GM12873 (cell line): ENCODE data around the gene EVC.

ENCODE experiments used
- TF ChIP-seq, protein P1 (sequence below): IDR thresholded peaks from 2 replicates; pipeline ENCODE4 v1.5.1; 2012; ENCODE audit warnings: low read depth, mild to moderate bottlenecking, moderate library complexity, low read length, control low read depth; ENCODE audit not compliant: insufficient read depth; ENCODE audit errors: missing control alignments

Gene EVC

GRCh38 chr4:5707778-5708448 is 3.1 kb upstream of the EVC start:
- TF ChIP-seq, protein P1, sequence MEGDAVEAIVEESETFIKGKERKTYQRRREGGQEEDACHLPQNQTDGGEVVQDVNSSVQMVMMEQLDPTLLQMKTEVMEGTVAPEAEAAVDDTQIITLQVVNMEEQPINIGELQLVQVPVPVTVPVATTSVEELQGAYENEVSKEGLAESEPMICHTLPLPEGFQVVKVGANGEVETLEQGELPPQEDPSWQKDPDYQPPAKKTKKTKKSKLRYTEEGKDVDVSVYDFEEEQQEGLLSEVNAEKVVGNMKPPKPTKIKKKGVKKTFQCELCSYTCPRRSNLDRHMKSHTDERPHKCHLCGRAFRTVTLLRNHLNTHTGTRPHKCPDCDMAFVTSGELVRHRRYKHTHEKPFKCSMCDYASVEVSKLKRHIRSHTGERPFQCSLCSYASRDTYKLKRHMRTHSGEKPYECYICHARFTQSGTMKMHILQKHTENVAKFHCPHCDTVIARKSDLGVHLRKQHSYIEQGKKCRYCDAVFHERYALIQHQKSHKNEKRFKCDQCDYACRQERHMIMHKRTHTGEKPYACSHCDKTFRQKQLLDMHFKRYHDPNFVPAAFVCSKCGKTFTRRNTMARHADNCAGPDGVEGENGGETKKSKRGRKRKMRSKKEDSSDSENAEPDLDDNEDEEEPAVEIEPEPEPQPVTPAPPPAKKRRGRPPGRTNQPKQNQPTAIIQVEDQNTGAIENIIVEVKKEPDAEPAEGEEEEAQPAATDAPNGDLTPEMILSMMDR = no peak

DNA sequence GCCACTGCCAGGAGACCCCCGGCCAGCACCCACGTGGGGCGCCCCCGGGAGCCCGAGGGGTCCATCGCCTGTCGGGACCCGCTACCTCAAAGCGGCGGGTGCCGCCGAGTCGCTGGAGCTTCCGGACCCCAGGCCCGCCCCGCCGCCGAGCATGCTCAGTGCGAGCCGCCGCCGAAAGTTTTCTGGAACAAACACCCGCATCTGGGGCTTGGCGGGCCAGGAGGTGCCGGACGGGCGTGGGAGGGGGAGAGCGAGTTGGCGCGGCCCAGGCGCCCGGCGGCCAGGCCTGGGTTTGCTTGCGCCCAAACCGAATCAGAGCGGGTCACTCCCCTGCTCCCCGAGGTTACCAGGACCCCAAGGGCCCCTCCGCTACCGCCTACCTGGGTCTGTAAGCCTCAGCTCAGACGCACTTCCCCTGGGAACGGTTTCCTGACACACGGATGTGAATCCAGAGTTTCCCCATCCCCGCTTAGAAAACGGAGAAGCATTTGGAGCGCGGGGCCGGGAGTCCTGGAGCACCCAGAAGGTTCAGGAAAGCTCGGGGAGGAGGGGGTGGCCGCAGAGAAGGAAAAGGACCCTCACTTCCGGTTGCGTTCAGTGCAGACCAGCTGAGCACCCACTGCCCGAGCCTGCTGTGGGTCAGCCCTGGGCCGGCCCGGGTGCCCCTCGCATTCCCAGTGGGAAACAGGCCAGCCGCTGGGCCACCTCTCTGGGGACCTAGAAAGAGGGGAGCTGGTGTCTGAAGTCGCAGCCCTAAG is 2.4 kb upstream of the EVC start, which contains the start of gene EVC2:
EVC2 (minus strand) TSS at position 111 of the 758 bp plus-strand sequence; CDS start at position 65, 46 bp downstream.
- TF ChIP-seq, protein P1 = no peak

- TF ChIP-seq, protein P1 = peak; percentile 5
These were observed 1.8 kb upstream of the EVC start for GRCh38 chr4:5709207-5709575.

GRCh38 chr4:5710065-5710960 is 688 bp upstream of the EVC start:
- TF ChIP-seq, protein P1 = peak; percentile 46

GRCh38 chr4:5711479-5712184 is 631 bp downstream of the EVC start:
- TF ChIP-seq, protein P1 = no peak

DNA sequence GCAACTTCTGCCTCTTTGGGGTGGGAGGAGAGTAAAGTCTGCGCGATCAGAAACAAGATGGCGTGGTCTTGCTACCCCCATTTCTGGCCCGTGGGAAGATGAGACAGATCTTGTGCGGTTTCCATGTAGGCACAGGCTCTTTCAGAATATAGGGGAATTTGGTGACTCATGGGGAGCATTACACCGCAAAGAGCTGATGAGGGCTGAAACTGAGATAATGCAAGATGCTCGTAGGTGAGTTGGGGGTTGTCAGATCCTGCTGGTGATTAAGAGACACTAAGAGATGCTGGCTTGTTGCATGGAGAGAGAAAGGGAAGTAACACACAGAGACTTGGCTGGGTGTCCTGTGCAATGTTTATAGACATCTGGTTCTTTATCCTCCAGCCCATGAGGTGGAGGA is 1.5 kb downstream of the EVC start:
- TF ChIP-seq, protein P1 = no peak
